ENCODE data around the gene FAM120C.

The FAM120C gene

DNA sequence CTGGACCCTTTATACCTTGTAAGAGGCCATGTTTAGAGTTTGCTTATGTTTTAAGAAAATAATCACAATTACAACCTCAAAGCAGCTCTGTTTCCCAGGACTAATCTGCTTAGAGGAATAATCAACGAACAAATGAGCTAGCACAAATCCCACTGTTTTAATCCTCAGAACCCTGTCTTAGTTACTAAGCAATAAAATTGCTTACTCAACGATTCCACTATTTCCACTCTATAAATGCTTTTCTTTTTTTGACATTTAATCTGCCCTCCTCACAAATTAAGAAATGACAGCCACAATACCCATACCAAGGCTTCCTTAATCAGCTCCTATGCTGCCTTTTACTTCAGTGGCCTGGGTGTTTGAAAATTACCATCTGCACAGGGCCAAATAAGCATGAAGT, 48.8 kb downstream of the FAM120C start:
- DNase-seq = no peak

DNA sequence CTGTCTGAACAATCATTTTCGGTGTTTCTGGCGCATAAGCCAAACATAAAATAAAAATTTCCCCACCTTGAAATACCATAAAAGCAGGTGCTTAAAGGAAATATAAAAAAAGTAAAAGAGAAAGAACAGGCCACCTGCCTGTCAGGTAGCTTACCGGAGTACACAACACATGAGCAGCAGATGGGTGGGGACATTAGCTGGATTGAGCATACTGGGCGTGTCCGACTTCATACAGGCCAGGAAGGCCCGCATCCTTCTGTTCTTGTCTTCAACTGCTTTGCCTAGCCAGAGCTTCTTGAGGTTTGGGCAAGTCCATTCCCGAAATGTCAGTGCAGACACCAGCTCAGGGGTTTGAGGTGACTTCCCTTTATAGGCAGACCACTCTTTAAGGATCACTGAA, 66.7 kb downstream of the FAM120C start:
- DNase-seq = no peak

- no peak for DNase-seq
Observed at GRCh38 chrX:54093571-54093970, 89.5 kb downstream of the FAM120C start.

DNA sequence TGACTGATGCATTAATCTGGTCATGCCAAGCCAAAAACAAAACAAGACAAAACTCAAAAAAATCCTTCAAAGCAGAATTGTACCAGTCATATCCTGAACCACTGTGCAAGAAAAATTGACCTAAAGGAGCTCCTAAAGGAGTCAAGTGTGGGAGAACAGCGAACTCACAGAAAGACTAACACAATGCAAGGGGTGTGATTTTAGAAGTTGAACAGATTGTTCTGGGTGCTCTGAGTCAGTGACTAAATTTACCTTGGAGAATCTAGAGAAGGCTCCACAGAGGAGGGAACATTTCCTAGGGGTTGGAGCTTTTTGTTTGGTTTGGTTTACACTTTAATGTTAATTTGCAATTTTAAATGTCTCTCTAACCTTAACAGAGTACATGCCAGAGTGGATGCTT, 89.9 kb downstream of the FAM120C start:
- DNase-seq = no peak

DNA sequence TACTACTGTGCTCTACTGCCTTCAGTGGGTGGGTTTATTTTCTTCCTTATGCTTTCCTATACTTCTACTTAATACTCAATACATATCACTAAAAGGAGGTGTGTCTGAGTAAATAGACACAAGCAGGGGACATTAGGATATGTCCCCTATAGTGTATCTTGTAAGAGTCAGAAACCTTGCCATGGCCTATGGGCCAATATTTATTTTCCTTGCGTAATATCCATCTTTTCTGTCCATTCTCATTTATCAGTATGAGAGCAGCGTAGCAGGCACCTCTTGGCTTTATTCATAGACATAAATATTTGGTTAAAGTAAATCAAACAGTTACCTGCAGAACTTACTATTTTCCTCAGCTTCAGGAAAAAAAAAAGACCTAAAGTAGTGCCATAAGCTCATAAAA, 92.2 kb downstream of the FAM120C start:
- no peak for DNase-seq

- no peak for DNase-seq
Observed at GRCh38 chrX:54089191-54089590, 93.9 kb downstream of the FAM120C start.

- DNase-seq = no peak
Observed at GRCh38 chrX:54087661-54088060, 95.4 kb downstream of the FAM120C start.

DNA sequence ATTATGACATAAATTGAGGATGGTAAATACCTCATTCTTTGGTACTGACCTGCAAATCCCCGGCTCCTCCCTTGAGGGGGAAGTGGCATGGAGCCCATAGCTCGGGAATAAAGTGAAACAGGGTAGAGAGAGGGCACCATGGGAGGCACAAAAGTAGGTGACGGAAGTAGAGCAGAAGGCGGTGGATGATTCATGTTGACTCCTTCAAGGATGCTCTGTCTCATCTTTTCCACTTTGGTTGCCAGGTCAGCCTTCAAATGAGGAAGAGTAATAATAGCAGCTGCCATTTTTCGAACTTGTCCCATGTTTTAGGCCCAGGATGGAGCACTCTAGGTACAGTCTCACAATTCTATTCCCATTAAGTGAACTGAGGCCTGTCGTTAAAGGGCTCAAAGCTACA, 97.4 kb downstream of the FAM120C start:
- DNase-seq = no peak

GRCh38 chrX:54076903-54077302, 106.2 kb downstream of the FAM120C start:
- DNase-seq = no peak

DNA sequence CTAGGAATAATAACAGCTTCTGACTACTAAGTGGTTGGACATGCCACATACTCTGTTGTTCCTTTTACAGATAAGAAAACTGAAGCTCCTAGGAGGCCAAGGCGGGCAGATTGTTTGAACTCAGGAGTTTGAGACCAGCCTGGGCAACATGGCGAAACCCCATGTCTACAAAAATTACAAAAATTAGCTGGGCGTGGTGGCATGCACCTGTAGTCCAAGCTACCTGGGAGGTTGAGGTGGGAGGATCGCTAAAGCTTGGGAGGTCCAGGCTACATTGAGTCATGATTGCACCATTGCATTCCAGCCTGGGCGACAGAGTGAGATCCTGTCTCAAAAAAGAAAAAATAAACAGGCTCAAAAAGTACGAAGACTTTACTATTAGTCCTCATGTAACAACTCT, 108.2 kb downstream of the FAM120C start:
- DNase-seq = no peak

DNA sequence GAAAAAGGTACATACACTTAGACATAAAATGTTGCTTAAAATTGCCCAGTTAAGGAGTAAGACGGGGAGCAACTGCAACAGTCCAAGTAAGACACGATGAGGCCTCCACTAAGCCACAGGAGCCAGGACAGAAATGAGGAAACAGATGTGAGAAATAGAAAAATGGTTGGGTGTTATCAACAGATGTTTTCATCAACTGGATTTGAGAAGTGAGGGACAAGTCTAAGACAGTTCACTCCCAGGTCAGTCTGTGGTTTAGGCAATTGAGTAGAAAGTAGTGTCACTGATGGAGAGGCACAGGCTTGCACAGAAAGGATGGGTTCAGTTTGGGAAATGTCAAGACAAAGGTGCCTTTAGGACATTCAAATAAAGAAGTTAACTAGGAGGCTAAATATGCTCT, 115.3 kb downstream of the FAM120C start:
- DNase-seq = no peak

- no peak for DNase-seq
Observed at GRCh38 chrX:54066841-54067240, 116.2 kb downstream of the FAM120C start.

DNA sequence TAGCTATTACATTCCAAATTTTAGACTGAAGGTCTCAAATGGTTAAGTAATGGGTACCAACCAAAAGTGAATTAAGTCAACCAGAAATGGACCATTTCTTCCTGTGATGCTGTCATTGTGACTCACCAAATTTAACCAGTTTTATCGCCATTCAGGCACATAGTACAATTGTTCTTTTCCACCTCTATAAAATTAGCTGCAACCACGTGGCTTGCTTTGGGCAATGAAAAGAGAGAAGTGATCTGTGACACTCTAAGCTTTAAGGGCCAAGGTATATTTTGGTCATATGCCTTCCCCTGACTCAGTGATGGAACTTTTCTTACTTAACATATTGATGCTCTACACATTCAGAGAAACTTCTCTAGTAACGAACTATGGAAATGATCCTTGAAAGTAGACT, 118.5 kb downstream of the FAM120C start:
- DNase-seq = no peak

DNA sequence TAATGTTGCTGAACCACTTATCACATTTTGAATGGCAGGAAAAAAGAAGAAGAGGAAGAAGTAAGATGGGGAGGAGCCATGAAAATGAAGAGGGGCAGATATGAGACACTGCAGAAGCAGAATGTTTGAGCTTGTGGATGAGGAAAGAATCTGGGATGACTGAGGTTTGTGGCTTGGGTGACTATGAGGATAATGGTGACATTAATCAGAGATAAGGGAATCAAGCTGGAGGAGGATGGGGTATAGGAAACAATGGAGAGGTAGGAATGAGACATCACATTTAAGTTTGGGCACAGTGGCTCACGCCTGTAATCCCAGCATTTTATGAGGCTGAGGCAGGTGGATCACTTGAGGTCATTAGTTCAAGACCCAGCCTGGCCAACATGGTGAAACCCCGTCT, 119.7 kb downstream of the FAM120C start:
- DNase-seq = no peak

DNA sequence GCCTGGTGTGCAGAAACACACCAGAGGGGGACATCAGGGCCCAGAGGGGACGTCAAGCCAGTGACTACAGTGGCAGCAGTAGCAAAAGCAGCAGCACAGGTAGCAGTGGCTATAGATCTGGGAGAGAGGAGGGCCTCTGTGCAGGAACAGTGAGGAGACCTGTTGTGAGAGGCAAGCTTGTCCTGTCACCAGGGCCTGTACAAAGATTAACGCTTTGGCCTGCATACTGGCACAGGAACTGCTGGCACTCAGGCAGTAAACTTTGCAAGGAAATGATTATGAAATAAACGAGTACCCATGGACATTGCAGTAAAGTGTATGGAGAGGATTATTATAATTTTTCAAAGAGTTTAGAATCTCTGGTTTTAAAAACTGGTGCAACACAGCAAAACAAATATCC, 133.3 kb downstream of the FAM120C start:
- DNase-seq = no peak

GRCh38 chrX:54048412-54048811, 134.6 kb downstream of the FAM120C start:
- DNase-seq = no peak

GRCh38 chrX:54045563-54046228, 137.4 kb downstream of the FAM120C start:
- DNase-seq = no peak

GRCh38 chrX:54044877-54045338, 138.1 kb downstream of the FAM120C start:
- no peak for DNase-seq

- DNase-seq = peak; percentile 91
Observed at GRCh38 chrX:54044126-54044876, 138.8 kb downstream of the FAM120C start, which contains the start of gene PHF8. Gene PHF8, minus strand, starts transcription at chrX:54044473. Its CDS starts 1,745 bp downstream, at chrX:54042728.

GRCh38 chrX:54043541-54044125, 139.4 kb downstream of the FAM120C start:
- peak; percentile 29 for DNase-seq

DNA sequence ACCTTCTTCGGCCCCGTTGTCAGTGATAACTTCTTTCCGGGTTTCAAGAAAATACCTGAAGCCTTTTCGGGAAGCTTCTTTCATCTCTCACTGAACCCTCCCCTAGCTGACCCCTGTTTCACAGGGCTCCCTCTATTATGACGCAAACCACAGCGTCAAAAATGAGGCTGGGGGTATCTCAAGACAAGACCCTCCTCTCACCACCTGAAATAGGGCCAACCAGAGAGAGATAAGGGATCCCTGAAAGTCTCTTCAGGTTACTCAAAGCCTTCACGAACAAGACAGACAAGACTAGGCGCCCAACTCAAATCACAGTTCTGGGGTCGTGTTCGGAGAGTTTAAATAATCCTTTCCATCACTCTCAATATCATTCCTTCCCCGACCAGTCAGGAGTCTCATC, 140.0 kb downstream of the FAM120C start:
- DNase-seq = no peak

DNA sequence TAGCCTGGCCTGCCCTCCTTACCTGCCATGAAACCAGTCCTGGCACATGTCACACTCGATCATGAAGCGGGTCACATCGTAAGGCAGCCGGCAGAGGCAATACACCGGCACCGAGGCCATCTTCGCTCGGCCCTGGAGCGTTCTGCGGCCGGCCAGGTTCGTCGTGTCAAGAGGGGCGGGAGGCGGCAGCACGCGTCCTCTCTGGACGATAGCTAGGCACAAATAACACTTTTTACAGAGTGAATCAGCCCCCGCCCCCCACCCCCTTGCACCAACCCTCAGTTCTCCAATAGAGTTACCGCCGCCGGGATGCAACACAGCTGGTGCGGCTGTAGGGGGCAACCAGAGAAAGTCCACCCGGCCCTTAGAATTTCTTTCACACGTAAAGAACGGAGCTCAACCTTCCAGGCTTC, 140.4 kb downstream of the FAM120C start:
- DNase-seq = peak; percentile 57

DNA sequence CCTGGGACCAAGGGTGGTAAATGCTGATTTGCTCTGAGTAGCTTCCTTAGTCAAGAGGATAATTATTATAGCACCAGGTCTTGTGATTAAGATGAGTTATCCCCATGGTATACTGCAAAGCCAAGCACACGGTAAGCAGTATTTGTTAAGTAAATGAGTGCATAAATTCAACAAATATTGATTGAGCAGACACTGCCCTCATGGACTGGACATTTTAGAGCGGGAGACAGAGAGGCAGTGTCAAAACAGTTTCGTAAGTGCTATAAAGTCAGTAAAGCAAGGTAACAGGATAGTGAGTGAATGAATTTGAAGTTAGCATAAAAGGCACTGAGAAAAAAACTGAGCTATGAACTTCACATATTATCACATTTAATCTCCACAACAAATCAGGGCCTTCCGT, 152.7 kb downstream of the FAM120C start:
- no peak for DNase-seq

DNA sequence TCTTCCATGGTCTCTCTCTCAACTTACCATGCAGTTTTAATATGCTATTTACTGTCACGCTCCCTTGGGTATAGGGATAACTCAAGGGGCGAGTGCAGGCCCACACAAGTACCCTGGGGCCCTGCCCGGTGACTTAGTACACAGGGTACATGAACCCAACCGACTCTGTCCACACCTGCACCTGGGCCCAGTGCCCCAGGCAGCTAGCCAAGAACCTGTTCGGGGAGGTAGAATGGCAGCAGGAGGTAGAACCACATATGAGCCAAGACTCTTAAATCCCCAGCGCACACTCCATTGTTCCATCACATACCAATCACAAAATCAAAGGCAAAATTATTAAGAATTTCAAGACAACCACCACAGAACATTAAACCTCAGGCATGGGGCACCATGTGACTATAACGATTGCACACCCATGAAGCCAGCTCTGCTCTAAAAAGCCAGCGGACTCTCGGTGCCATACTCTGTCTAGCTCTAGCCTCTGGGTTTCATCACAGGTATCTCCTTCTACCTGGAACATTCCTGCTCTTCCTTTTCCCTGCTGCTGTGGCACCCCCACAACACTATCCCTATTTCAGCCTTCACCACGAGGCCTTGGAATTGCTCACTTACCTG, 153.4 kb downstream of the FAM120C start:
- DNase-seq = no peak

Data from suppressor macrophage treated with lipopolysaccharide for 4 hours (primary cell).